ENCODE data around the gene SLC7A10.
A peak's percentile ranks its signal among the peaks of the same experiment; 100 is the strongest.
"Not testable (repeated sequence)": the region's sequence is repeated elsewhere in the genome, so short reads cannot be mapped to it uniquely, and the experiment has no call there.

Gene SLC7A10

GRCh38 chr19:33201473-33201872 lies 24.2 kb downstream of the SLC7A10 start:
- no peak for DNase-seq (ENCODE audit: low read depth)

- DNase-seq (ENCODE audit: low read depth), result no peak
Observed at GRCh38 chr19:33199441-33200265, 26.0 kb downstream of the SLC7A10 start.

GRCh38 chr19:33198169-33198568 lies 27.5 kb downstream of the SLC7A10 start:
- DNase-seq (ENCODE audit: low read depth), result no peak

GRCh38 chr19:33197591-33198000 lies 28.1 kb downstream of the SLC7A10 start:
- DNase-seq (ENCODE audit: low read depth), result no peak

DNA sequence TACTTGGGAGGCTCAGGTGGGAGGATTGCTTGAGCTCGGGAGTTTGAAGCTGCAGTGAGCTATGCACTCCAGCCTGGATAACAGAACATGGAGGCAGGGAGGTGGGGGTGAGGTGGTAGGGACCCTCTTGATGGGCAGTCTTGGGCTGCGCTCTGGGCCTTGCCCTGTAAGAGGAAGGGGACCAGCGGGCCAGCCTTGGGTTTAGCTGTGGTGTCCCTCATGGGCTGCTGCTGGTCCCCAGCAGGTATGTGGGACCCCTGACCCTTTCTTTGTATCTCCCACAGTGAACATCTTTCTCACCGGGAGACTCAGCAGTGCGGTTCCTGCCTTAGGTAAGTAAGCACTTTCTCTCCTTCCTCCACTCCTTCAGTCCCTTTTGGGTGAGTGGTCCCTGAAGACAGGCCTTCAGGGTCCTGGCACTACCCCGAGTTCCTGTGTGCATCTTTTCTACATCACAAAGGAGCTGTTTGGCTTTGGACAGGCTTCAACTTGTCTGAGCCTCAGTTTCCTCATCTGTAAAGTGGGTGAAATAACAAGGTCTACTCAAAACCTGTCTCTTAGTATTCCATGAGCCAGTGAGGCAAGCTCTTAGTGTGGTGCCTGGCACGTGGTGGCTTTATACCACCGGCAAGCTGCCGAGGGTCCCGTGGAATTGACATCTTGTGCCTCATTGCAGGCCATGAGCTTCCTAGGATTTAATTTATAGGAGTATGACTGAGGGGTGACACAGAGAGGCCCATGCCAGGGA lies 29.0 kb downstream of the SLC7A10 start:
- no peak for DNase-seq (ENCODE audit: low read depth)

- DNase-seq (ENCODE audit: low read depth), result no peak
Observed at GRCh38 chr19:33195645-33196347, 29.9 kb downstream of the SLC7A10 start.

DNA sequence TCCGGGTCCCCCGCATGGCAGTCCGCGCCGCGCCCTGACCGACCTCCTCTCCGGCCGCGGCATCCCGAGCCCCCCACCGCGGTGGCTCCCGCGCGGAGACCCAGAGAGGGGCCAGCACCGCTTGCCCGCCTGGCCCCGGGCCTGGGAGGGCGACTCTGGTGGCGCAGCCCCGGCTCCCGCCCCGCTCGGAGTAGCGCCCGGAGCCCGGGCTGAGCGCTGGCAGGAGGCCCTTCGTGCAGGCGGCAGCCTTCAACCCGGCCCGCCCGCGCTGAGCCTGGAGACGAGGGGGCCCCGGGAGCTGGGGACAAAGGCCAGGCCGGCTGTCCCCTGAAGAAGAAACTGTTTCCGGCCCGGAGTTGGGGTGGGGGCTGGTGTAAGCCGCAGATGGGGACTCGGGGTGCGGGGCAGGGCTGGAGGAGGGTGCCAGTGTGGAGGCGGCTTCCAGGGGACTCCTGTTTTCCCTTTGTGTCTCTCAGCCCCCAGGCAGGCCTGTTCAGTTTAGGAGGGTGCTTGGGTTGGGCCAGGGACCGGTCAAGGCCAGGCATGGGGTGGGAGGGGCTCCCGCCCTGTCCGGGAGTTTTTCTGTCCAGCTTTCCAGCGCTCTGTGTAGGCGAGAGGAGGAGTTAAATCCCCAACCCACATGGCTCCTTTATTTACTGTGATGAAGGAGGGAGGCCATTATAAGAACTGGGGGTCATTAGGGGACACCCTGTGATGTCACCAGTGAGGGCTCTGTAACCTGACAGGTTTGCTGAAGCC lies 30.6 kb downstream of the SLC7A10 start:
- DNase-seq (ENCODE audit: low read depth), result no peak

DNA sequence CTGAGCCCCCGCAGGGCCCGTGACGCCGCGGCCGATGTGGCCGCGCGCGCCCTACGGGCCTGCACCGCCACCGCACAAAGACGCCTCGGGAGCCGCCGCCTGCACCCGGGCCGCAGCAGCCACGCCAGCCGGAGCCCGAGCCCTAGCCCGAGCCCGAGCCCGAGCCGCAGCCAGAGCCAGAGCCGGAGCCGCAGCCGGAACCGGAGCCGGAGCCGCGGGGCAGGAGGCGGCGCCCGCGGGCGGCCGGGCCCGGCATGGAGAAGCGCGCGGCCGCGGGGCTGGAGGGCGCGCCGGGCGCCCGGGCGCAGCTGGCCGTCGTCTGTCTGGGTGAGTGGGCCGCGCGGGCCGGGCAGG lies 31.1 kb downstream of the SLC7A10 start:
- no peak for DNase-seq (ENCODE audit: low read depth)

DNA sequence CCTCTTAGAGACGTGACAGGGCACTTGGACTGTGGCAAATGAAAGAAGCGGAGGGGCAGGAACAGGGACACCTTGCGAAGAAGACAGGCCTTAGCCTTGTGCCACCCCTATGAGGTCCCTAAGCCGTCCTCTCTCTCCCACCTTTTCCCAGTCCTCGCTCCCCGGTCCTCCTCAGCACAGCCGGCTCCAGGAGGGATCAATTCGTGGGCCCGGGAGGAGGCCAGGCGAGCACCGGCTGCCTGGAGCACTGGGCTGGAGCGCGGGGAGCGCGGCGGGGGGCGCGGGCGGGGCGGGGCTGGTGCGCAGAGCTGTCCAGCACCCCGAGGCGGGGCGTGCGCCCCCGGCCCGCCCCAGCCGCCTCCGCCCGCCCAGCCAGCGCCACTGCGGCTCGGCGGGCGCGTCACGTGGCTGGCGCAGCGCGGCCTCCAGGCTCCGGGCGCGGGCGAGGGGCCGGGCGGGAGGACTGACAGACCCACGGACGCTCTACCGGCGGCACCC lies 31.7 kb downstream of the SLC7A10 start, which contains the start of gene LRP3:
LRP3 (plus strand) TSS at position 466 of the 498 bp plus-strand sequence. CDS start 456 bp downstream, outside the sequence.
- DNase-seq (ENCODE audit: low read depth), result no peak

- DNase-seq (ENCODE audit: low read depth), result no peak
Observed at GRCh38 chr19:33193269-33193864, 32.3 kb downstream of the SLC7A10 start.

DNA sequence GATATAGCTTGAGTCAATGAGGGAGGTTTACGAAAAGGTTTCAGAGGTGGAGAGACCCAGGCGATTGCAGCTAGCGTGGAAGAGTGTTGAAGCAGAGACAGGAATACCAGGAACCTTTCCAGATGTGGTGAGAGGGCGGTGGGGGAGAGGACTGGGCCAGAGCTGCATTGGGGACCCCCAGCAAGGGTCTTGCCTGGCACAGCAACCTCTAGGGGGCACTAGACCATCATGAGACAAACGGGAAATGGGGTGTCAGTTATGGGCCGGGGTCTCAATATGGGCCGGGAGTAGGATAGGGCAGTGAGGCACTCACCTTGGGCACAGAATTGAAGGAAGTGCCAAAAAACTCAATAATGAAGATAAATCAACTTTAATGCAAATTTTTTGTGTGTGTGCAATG lies 33.6 kb downstream of the SLC7A10 start:
- DNase-seq (ENCODE audit: low read depth), result no peak

GRCh38 chr19:33191501-33191900 lies 34.1 kb downstream of the SLC7A10 start:
- no peak for DNase-seq (ENCODE audit: low read depth)

- DNase-seq (ENCODE audit: low read depth), result not testable (repeated sequence)
Observed at GRCh38 chr19:33191092-33191491, 34.6 kb downstream of the SLC7A10 start.

GRCh38 chr19:33189453-33189852 lies 36.2 kb downstream of the SLC7A10 start:
- no peak for DNase-seq (ENCODE audit: low read depth)

DNA sequence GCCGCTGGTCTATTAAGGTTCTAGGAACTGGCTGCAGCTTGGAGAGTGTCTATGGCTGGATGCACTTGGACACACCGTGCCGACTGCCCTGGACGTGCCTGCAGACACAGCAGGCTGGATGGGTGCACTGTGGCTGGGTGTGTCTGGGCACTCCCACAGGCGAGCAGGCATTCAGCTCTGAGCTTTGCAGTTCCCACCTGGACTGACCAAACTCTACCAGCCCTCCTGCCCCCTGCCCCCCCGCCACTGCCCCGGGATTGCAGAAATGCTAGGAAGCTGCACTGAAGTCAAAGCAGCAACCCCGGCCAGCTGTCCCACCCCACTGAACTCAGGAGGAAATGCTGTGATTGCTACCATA lies 38.5 kb downstream of the SLC7A10 start:
- no peak for DNase-seq (ENCODE audit: low read depth)

DNA sequence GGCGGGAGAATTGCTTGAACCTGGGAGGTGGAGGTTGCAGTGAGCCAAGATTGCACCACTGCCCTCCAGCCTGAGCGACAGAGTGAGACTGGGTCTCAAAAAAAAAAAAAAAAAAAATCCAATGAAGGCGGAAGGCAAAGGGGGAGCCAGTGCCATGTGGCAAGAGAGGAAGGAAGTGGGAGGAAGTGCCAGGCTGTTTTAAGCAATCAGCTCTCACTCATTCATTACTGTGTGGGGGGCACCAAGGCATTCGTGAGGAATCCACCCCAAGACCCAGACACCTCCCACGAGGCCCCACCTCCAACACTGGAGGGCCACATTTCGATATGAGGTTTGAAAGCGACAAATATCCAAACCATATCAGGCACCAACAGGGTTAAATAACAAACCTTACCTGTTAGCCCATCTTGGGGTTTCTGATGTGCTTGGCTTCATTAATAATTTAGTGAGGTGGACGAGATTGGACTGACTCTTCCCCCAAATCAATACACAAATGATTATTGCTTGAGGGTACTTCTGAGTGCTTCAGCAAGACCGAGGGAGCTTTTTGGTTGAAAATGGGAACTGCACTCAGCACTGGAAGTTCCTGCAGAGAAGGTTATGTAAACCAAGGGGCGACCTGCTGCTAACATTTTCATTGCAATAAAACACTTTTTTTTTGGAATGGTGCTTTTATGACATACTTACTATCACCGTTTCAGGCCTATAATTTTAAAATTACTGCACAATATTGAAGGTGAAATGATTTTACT lies 39.0 kb downstream of the SLC7A10 start:
- no peak for DNase-seq (ENCODE audit: low read depth)

DNA sequence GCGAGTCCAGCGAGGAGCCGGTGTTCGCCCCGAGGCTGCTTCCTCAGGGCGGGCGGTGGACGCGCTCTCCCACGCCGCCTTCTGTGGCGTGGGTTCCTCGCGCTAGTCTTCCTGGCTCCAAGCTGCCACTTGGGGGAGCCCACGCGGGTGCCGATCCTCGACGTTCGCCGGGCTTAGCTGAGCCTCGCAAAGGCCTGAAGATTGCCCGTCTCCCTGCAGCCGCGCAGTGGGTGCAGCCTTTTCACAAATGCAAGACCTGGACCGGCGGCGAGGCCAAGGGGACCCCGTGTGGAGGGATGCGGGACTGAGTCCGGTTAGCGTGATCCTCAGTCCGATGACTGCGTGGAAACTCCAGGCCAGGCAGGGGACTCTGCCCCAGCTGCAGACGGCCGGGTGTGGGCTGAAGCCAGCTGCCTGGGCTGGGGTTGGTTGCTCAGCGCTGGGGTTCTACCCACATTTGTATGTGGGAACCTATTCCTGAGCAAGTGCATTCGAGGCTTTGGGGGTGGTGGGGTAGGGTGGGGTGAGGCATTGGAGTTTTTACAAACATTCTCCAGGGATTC lies 48.2 kb downstream of the SLC7A10 start:
- no peak for DNase-seq (ENCODE audit: low read depth)

- peak; percentile 98 for DNase-seq (ENCODE audit: low read depth)
Observed at GRCh38 chr19:33176670-33177416, 48.8 kb downstream of the SLC7A10 start.

- no peak for DNase-seq (ENCODE audit: low read depth)
Observed at GRCh38 chr19:33175886-33176669, 49.6 kb downstream of the SLC7A10 start.
